GM10248 (cell line): ENCODE measurements around the gene CAMK1.
A peak's percentile ranks its signal among the peaks of the same experiment; 100 is the strongest.

Experiments used
- CTCF ChIA-PET: fragments of 300-600 bp; sonication (Branson Sonifier 250); formaldehyde crosslinking; extraction: SDS; loops from one replicate; lab custom pipeline; 2021; ENCODE audit warnings: antibody characterized with exemption; lab: Yijun Ruan, JAX
- POLR2A ChIA-PET: fragments of 350-650 bp; sonication (Branson Sonifier 250); formaldehyde crosslinking; extraction: SDS; loops from one replicate; lab custom pipeline; 2020; ENCODE audit warnings: antibody characterized with exemption; lab: Yijun Ruan, JAX
- DNase-seq: peaks from one replicate; pipeline ENCODE4 v3.0.0; 2012; ENCODE audit errors: extremely low spot score
- TF ChIP-seq, protein P1 (sequence below): IDR thresholded peaks from 2 replicates; pipeline ENCODE4 v1.5.1; 2012; ENCODE audit warnings: mild to moderate bottlenecking, low read depth; ENCODE audit errors: extremely low read depth, missing control alignments, control extremely low read depth

Gene CAMK1

GRCh38 chr3:9715764-9716437 is 53.8 kb downstream of the CAMK1 start:
- TF ChIP-seq, protein P1, sequence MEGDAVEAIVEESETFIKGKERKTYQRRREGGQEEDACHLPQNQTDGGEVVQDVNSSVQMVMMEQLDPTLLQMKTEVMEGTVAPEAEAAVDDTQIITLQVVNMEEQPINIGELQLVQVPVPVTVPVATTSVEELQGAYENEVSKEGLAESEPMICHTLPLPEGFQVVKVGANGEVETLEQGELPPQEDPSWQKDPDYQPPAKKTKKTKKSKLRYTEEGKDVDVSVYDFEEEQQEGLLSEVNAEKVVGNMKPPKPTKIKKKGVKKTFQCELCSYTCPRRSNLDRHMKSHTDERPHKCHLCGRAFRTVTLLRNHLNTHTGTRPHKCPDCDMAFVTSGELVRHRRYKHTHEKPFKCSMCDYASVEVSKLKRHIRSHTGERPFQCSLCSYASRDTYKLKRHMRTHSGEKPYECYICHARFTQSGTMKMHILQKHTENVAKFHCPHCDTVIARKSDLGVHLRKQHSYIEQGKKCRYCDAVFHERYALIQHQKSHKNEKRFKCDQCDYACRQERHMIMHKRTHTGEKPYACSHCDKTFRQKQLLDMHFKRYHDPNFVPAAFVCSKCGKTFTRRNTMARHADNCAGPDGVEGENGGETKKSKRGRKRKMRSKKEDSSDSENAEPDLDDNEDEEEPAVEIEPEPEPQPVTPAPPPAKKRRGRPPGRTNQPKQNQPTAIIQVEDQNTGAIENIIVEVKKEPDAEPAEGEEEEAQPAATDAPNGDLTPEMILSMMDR, result peak; percentile 21
- ChIA-PET CTCF (interaction anchor here (1.2 to 1.6 kb wide), 2 partner anchors 17 to 216 kb away, joined by 4 to 6 read pairs; no protein-coding TSS in a partner anchor), POLR2A (no interaction called here)
- DNase-seq, result no peak

DNA sequence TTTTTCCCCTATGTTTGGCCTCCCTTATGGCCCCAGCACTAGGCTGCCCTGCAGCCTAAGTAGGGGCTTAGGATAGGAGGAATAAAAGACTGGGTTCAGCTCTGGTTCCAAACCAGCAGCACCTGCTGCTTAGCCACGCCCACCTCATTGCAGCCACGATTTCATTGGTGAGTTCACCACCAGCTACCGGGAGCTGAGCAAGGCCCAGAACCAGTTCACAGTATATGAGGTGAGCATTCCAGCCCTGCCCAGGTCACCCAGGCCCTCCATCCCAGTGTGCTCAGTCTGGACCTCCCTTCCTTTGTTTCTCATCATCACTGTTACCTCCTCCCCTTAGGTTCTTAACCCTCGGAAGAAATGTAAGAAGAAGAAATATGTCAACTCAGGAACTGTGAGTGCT is 54.6 kb downstream of the CAMK1 start:
- CTCF ChIA-PET, result interaction anchor here (1.6 kb wide), 1 partner anchor 16 kb away, joined by 6 read pairs; no protein-coding TSS in a partner anchor
- DNase-seq, result no peak
- POLR2A ChIA-PET, result no interaction called here
- TF ChIP-seq, protein P1, result no peak

GRCh38 chr3:9713142-9713541 is 56.6 kb downstream of the CAMK1 start:
- no peak for DNase-seq
- POLR2A ChIA-PET, result no interaction called here
- CTCF ChIA-PET, result no interaction called here
- TF ChIP-seq, protein P1, result no peak

- CTCF ChIA-PET, result interaction anchor here (1.1 to 1.2 kb wide), 2 partner anchors 19 to 28 kb away, joined by 3 read pairs; partner anchors contain the start of gene BRPF1
- no peak for DNase-seq
- TF ChIP-seq, protein P1, result no peak
- POLR2A ChIA-PET, result interaction anchor here (0.6 kb wide), 1 partner anchor 14 kb away, joined by 4 read pairs; no protein-coding TSS in a partner anchor
These were observed 57.3 kb downstream of the CAMK1 start for GRCh38 chr3:9712415-9712814.

- ChIA-PET CTCF (interaction anchor here (1.2 kb wide), 1 partner anchor 17 kb away, joined by 3 read pairs; no protein-coding TSS in a partner anchor), POLR2A (no interaction called here)
- no peak for DNase-seq
- TF ChIP-seq, protein P1, result no peak
These were observed 59.5 kb downstream of the CAMK1 start for GRCh38 chr3:9710174-9710739.
